ENCODE measurements around the gene NUMB. TPM values are rescaled to one million over a fixed set of nuclear protein-coding genes. Genes with fewer than 3 reads are reported as not detected.

The NUMB gene
- 10 to 100 TPM; 68.7 to 76.5 TPM for total RNA-seq
- long read RNA-seq, donor 1, transcript NUMB-211 (11 exons, 3,607 nt) = major isoform, 5 of 34 reads
- long read RNA-seq, donor 1, partial matches to known transcripts = 6 of 34 reads
- long read RNA-seq, donor 1, other reads (novel, unspliced or antisense) = 15 of 34 reads
- long read RNA-seq, donor 2, partial matches to known transcripts = 8 of 29 reads
- long read RNA-seq, donor 2, other reads (novel, unspliced or antisense) = 18 of 29 reads

DNA sequence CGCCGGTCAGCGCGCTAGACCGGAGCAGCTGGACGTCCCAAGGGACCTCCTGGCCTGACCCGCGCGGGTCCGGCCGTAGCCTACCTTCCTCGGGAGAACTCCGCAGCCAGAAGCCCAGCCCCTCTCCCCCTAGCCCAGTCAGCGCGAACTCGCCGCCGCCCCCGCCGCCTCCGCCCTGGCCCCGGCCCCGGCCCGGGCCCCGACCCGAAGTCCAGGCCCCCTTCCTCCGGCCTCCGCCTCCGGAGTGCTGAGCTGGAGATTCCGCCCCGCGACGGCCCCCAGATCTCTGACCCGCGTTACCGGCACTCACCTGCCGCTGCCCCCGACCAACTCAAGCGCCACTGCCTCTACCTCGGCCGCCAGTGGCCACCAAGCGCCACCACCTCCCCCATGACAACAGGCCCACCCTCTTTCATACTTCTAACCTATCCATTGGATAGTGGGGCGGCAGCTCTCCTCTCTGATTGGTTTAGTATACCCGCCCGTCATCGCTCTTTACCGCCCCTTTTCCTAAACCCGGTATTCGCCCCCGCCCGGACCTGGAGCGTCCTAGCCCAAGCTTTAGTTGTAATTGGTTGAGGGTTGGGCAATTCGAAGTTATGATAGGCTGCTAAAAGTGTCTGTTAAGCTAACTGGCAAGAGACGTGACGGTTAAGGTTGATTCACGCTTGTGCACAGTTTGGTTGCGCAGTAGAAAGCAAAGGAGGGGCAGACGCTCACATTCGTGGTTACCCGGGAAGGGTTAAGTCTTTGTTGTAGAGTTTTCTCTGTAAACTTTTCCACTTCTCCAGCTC lies at the start of gene NUMB:
Gene NUMB, minus strand, starts transcription at position 364 of the 794 bp plus-strand sequence. CDS start 102,795 bp downstream, outside the sequence.
- DNase-seq (ENCODE audit: low spot score) = peak; percentile 99
- intact Hi-C loops (cut with DNase I) = no loop called here

DNA sequence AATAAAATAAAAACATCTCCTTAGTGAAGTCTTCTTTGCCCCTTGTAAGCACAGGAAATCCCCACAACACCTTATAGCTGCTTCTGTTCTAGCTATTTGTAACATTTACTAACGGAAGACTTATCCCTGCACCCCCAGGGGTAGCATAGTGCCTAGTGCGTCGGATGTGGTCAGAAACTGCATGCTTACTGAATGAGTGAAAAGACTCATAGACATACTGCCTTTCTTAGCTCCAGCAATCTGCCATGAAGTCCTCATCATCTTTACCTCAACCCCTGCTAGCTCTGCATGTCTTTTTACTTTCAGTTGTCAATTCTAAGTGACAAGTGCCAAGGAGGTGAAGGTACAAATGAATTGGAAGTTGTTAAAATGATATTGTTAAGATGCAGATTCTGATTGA lies 45.3 kb upstream of the NUMB start:
- DNase-seq (ENCODE audit: low spot score) = no peak
- intact Hi-C loops (cut with DNase I) = loop anchor here in 1 of 2 donors (10.0 kb wide), 1 partner anchor 71 kb away; no protein-coding TSS in a partner anchor

DNA sequence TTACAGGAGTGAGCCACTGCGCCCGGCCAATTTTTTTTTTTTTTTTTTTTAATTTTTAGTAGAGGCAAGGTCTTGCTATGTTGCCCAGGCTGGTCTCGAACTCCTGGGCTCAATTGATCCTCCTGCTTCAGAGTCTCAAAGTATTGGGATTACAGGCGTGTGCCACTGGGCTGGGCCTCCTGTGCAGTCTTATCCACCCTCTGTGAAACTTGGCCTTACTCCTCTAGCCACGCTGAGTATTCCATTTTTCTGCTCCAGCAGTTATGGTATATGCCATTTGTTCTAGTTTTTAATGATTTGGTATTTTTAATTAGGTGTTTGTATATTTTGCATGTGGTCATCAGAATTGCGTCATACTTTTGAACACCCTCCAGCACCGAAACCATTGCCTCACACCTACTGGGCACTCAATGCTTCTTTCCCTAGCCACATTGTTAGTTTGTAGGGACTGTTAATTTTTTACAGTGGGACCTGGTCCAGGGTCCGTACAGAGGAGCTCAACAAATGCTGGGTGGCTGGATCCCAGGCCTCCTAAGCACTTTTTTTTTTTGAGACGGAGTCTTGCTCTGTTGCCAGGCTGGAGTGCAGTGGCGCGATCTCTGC lies 43.8 kb upstream of the NUMB start:
- intact Hi-C loops (cut with DNase I) = loop anchor here in 1 of 2 donors (10.0 kb wide), 1 partner anchor 73 kb away; no protein-coding TSS in a partner anchor
- DNase-seq (ENCODE audit: low spot score) = no peak

DNA sequence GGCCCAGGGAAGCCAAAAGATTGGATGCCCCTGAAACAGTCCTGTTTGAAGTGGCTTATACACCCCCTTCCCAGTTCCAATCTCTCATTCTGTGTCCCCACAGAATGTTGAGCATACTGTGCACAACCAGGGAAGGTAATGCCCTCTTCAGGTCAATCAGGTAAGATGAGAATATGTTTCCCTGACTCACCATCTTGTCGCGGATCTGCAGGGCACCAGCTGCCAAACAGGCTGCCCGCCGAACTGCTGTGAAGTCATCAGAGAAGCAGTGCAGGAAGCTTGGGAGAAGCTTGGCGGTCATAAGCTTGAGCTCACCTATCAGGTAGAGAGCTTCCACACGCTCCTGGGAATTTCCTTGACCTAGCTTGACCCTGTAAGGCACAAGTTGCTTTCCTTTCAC lies 42.0 kb upstream of the NUMB start:
- intact Hi-C loops (cut with DNase I) = loop anchor here (1.0 to 10.0 kb wide), 2 partner anchors 18 to 74 kb away; no protein-coding TSS in a partner anchor

DNA sequence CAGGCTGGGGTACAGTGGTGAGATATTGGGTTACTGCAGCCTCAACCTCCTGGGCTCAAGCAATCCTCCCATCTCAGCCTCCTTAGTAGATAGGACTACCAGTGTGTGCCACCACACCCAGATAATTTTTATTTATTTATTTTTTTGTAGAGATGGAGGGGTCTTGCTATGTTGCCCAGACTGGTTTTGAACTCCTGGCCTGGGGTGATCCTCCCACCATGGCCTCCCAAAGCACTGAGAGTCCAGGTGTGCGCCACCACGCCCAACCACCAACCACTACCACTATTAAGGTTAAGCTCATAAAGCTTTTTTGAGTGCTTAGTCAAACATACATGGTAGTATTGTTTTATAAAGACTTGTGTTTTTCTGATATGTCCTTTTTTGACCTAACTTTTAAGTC lies 36.2 kb upstream of the NUMB start:
- intact Hi-C loops (cut with DNase I) = no loop called here
- DNase-seq (ENCODE audit: low spot score) = peak; percentile 19

More for the DNA sequence above, 42.0 kb upstream of the NUMB start:
- no peak for DNase-seq (ENCODE audit: low spot score)

DNA sequence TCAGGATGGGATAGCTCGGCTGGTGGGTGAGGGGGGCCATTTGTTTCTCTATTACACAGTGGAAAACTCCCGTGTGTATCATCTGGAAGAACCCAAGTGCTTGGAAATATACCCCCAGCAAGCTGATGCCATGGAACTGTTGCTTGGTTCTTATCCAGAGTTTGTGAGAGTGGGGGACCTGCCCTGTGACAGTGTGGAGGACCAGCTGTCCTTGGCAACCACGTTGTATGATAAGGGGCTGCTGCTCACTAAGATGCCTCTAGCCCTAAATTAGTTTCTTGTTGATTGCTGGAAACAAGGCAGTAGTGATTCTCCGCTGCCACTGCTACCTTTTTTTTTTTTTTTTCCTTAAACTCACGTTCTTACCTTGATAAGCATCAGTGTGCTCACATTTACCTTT lies 34.3 kb upstream of the NUMB start:
- DNase-seq (ENCODE audit: low spot score) = peak; percentile 42
- intact Hi-C loops (cut with DNase I) = no loop called here

DNA sequence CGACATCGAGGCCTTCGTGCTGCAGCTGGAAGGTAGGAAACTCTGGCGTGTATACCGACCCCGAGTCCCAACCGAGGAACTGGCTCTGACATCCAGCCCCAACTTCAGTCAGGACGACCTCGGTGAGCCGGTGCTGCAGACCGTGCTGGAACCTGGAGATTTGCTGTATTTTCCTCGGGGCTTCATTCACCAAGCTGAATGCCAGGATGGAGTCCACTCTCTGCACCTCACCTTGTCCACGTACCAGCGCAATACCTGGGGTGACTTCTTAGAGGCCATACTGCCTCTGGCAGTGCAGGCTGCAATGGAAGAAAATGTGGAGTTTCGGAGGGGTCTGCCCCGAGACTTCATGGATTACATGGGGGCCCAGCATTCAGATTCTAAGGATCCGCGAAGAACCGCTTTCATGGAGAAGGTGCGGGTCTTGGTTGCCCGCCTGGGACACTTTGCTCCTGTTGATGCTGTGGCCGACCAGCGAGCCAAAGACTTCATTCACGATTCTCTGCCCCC lies 33.8 kb upstream of the NUMB start:
- DNase-seq (ENCODE audit: low spot score) = peak; percentile 49
- intact Hi-C loops (cut with DNase I) = no loop called here

DNA sequence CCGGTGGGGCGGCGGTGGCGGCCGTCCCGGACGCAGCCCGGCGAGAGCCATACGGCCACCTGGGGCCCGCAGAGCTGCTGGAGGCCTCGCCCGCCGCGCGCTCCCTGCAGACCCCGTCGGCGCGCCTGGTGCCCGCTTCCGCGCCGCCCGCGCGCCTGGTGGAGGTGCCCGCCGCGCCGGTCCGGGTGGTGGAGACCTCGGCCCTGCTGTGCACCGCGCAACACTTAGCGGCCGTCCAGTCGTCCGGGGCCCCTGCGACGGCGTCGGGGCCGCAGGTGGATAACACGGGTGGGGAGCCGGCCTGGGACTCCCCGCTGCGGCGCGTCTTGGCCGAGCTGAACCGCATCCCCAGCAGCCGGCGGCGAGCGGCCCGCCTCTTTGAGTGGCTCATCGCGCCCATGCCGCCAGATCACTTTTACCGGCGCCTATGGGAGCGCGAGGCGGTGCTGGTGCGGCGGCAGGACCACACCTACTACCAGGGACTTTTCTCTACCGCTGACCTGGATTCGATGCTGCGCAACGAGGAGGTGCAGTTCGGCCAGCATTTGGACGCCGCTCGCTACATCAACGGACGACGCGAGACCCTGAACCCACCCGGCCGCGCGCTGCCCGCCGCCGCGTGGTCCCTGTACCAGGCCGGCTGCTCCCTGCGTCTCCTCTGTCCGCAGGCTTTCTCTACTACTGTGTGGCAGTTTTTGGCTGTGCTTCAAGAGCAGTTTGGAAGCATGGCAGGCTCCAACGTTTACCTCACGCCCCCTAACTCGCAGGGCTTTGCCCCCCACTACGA lies 33.1 kb upstream of the NUMB start:
- DNase-seq (ENCODE audit: low spot score) = peak; percentile 86
- intact Hi-C loops (cut with DNase I) = no loop called here

DNA sequence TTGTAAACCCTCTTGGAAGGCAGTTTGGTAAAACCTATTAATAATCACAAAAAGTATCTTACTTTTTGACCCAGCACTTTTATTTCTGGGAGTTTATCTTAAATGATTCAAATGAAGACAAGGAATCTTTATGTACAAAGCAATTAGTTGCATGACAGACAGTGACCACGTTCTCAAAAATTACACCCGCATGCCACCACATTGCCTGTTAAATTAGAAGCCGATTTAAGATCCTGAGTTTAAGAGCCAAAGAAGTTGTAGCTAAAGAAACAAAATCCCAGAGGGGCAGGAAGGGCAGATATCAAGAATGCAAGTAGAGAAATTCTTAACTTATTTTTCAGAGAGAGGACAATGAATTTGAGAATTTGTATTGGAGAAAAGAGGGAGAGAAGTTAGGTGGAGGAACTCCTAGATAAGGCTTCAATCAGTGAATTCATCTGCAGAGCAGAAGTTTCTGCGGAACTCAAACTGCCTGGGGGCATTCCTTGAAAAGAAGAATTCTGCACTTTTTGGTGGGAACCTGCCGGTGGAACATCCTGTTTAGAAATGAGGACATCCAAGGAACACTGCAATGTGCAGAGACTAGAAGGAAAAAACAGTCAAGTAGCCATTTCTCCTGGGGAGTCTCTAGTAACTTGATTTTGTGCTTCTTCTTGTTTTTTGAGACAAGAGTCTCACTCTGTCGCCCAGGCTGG lies 31.3 kb upstream of the NUMB start:
- intact Hi-C loops (cut with DNase I) = no loop called here
- no peak for DNase-seq (ENCODE audit: low spot score)

DNA sequence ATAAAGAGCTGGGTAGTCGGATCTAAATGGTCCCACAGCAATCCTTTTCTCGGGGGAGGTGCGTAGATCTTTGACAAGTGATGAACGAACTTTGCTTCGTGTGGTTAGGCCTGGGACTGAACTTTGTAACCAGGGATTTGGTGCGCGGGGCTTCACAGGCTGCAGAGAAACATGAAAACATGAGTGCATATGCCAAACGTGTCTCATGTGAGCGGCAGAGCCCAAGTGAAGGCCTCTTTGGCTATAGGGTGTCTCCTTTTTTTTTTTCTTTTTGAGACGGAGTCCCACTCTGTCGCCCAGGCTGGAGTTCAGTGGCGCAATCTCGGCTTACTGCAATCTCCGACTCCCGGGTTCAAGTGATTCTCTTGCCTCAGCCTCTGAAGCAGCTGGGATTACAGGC lies 20.3 kb upstream of the NUMB start:
- no peak for DNase-seq (ENCODE audit: low spot score)
- intact Hi-C loops (cut with DNase I) = loop anchor here in 1 of 2 donors (10.0 kb wide), 1 partner anchor 184 kb away; no protein-coding TSS in a partner anchor

DNA sequence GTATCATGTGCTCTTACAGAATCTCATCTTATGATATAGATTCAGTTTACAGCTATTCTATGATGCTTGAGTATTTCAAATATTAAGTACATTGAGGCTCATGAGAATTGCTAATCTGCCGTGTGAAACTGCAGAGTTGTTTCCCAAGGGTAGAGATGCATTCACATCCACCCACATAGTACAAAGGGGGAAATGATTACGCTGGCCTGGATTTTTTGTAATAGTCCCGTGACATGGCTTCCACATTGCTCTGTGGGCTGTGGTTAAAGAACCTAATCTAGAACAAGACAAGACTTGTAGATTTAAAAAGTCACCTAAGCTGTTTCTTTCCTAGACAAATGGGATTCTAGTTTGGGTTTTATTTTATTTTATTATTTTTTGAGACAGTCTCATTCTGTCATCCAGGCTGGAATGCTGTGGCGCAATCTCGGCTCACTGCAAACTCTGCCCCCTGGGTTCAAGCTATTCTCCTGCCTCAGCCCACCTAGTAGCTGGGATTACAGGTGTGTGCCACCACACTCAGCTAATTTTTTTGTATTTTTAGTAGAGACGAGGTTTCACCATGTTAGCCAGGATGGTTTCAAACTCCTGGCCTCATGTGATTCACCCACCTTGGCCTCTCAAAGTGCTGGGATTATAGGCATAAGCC lies 19.4 kb upstream of the NUMB start:
- DNase-seq (ENCODE audit: low spot score) = no peak
- intact Hi-C loops (cut with DNase I) = loop anchor here in 1 of 2 donors (10.0 kb wide), 1 partner anchor 183 kb away; no protein-coding TSS in a partner anchor

DNA sequence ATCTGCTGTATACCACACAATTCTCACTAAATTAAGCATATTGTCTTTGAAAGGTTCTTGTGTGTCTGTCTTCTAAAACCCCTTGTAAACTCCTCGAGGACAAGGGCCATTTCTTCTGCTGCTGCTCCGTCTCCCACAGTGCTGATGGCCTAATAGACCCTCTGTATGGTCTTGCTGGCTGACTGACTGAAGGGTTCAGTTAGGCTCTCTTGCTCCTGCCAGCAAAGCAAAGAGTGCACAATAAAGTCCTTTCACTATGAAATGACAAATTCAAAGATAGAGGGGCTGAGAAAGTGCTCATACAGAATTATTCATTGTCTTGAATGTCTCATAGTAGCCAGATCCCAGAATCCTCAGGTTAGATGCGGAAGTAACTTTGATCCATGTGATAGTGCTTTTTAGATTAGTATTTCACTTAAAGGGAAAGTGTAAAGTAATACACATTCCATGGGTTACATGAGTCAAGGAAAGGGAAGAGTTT lies 18.1 kb upstream of the NUMB start:
- intact Hi-C loops (cut with DNase I) = loop anchor here in 1 of 2 donors (10.0 kb wide), 1 partner anchor 182 kb away; no protein-coding TSS in a partner anchor
- DNase-seq (ENCODE audit: low spot score) = no peak

DNA sequence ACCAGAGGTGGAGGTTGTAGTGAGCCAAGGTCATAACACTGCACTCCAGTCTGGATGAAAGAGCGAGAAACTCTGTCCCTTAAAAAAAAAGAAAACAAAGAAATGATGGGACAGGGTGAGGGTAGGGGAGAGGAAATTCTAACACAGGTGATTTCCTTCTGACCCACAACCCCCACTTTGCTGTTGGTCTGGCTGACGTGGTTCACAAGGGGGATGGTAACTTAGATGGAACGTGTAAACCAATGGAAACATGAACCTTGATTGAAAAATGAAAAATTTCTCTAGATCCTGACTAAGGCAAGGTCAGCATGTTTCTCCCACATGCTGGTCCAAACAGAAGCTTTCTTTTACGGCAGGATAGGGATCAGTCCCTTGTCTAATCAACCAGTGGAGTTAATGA lies 16.6 kb upstream of the NUMB start:
- DNase-seq (ENCODE audit: low spot score) = no peak
- intact Hi-C loops (cut with DNase I) = loop anchor here in 1 of 2 donors (10.0 kb wide), 1 partner anchor 180 kb away; no protein-coding TSS in a partner anchor

DNA sequence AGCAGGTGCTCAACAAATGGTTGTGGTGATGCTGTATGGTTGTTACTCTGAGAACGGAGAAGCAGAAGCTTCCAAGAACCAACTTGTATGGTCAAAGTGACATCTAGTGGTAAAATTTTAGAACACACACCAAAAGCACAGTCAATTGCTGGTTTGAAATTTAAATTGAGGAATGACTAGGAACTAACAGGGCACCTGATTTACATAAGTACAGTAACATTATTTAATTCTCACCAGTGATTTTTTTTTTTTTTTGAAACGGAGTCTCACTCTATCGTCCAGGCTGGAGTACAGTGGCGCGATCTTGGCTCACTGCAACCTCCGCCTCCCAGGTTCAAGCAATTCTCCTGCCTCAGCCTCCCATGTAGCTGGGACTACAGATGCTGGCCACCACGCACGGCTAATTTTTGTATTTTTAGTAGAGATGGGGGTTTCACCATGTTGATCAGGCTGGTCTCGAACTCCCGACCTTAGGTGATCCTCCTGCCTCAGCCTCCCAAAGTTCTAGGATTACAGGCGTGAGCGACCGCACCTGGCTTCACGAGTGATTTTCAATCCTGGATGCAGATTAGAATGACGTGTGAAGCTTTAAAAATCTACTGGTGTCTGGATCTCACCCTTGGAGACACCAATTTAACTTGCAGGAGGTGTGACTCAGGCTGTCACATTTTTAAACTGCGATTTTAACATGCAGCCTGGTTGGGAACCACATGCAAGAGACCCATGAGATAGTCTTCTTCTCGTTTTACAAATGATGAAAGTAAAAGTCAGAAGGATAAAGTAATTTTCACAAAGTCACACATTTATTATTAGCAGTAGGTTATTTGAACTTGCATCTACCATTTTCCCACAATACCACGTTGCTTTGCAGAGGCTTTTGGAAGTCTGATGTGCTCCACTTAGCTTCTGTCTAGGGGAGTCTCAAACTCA lies 14.1 kb upstream of the NUMB start:
- intact Hi-C loops (cut with DNase I) = loop anchor here in 1 of 2 donors (10.0 kb wide), 1 partner anchor 178 kb away; no protein-coding TSS in a partner anchor
- DNase-seq (ENCODE audit: low spot score) = no peak

DNA sequence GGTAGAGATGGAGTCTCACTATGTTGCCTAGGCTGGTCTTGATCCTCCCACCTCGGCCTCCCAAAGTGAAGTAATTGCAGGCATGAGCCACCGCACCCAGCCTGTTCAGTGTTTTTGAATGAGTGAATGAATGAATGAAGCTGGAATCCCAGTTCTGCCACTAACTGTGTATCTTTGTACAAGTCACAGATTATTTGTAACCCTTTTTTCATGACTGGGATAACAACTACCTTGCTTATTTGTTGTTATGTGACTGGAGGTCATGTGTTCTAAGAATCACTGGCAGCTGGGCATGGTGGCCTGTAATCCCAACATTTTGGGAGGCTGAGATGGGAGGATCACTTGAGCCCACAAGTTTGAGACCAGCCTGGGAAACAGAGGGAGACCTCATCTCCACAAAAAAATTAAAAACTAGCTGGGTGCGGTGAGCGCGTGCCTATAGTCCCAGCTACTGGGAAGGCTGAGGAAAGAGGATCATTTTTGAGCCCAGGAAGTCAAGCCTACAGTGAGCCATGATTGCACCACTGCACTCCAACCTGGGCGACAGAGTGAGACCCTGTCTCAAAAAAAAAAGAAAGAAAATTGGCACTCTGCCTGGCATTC lies 13.3 kb upstream of the NUMB start:
- DNase-seq (ENCODE audit: low spot score) = no peak
- intact Hi-C loops (cut with DNase I) = loop anchor here in 1 of 2 donors (10.0 kb wide), 1 partner anchor 177 kb away; no protein-coding TSS in a partner anchor

DNA sequence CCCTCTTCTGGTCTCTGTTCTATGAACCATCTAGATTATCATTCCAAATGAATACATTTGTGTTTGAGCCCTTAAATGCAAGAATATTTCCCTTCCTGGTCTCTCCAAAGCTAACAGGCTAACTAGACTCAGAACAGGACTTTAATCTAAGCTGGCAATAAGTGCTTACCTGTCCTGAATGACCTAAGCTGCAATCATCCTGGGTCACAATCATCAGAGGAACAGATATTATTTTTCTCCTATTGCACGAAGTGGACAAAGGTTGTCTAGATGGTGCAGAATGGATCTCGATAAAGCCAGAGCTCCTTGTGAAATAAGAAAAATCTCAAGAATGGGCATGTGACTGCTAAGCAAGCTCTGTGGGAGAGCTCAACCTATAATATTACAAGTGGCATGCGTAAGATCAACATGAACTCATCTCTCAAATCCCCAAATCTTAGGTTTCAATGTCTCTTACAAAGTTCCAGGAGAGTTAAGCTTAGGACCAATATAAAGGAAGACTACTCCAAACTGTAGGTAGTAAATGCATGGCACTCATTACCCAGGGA lies 10.6 kb upstream of the NUMB start:
- no peak for DNase-seq (ENCODE audit: low spot score)

More for the DNA sequence above, 10.6 kb upstream of the NUMB start:
- intact Hi-C loops (cut with DNase I) = loop anchor here in 1 of 2 donors (5.0 kb wide), 1 partner anchor 177 kb away; no protein-coding TSS in a partner anchor

Measured in posterior vena cava (tissue), 2 donors.